ENCODE results near the gene FKBP5.

GRCh38 chr6:35640017-35640664 lies 48.6 kb downstream of the FKBP5 start:
- TF ChIP-seq EZH2 (IDR thresholded peaks at IDR 0.05; ENCODE audit: borderline replicate concordance, low read depth, low read length, severe bottlenecking) (no peak), CTCF (IDR thresholded peaks at IDR 0.05; ENCODE audit: borderline replicate concordance, extremely low read depth, low read length, poor library complexity, severe bottlenecking) (no peak)

All from DND-41 (cell line).